ENCODE data around the gene NPW.
A peak's percentile ranks its signal among the peaks of the same experiment; 100 is the strongest.
"Not testable (repeated sequence)": the region's sequence is repeated elsewhere in the genome, so short reads cannot be mapped to it uniquely, and the experiment has no call there.

NPW gene

GRCh38 chr16:2023092-2024031 lies 3.8 kb downstream of the NPW start:
- DNase-seq, result peak; percentile 59

DNA sequence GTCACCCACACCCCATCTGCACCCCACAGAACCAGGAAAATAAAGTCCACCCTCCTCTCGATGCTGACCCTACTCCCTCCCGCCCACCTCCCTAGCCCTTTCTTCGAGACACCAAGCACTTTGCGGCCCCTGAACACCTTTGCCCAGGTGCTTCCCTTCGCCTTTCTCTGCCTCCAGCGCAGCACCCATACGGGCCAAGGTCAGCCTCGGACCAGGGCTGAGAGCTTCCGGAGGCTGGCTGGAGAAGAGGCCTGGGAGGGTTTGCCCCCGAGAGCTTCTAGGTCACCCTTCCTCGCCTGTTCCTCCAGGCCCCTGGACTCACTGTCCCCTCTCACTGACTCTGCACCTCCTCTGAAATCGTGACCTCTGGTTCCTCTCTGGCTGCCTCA lies 4.4 kb downstream of the NPW start:
- DNase-seq, result no peak

DNA sequence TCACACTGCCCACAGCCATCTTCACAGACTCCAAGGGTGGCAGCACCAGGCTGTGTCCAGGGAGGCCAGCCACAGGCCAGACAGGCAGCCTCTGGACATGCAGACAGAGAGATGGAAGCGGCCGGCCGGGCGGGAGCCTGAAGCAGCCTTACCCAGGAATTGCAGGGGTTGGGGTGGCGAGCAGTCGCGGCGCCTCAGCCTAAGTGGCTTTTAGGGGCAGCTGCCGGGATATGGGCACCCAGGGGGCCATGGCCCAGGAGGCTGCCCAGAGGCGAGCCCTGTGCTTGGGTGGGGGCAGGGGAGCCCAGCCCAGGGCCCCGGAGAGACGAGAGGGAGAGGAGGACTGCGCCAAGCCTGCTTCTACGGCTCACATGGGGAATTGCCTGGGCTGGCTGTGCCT lies 5.7 kb downstream of the NPW start:
- no peak for DNase-seq

- no peak for DNase-seq
These were observed 6.4 kb downstream of the NPW start for GRCh38 chr16:2025878-2026460.

DNA sequence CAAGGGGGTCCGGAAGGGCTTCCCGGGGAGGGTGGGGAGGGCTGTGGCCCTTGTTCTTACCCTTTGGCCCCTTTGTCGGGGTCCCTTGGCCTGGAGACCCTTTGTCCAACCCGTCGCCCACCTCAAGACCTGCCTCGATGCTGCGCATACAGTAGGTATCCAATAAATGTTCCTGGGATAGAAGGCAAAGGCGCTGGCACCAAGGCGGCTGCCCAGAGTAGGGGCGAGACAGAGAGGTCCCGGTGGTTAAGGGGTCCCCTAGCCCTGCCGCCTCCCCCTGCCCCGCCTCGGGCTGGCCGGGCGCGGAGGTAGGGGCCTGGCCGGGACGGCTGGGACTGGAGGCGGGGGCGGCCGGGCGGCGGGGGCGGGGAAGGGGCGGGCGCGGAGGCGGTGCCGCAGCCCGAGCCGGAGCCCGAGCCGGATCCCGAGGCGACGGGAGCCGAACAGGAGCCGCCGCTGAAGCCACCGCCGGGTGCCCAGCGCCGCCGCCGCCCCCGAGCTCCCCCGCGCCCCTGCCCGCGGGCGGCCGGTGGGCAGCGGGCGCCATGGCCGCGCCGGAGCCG lies 7.0 kb downstream of the NPW start, which contains the start of gene NHERF2:
Gene NHERF2 (plus strand): TSS at position 442 of the 563 bp plus-strand sequence. CDS start 104 bp downstream, at position 546.
- no peak for DNase-seq

GRCh38 chr16:2027024-2028010 lies 7.7 kb downstream of the NPW start:
- DNase-seq, result no peak

- no peak for DNase-seq
These were observed 8.6 kb downstream of the NPW start for GRCh38 chr16:2028146-2028545.

- DNase-seq, result no peak
These were observed 9.1 kb downstream of the NPW start for GRCh38 chr16:2028620-2029220.

DNA sequence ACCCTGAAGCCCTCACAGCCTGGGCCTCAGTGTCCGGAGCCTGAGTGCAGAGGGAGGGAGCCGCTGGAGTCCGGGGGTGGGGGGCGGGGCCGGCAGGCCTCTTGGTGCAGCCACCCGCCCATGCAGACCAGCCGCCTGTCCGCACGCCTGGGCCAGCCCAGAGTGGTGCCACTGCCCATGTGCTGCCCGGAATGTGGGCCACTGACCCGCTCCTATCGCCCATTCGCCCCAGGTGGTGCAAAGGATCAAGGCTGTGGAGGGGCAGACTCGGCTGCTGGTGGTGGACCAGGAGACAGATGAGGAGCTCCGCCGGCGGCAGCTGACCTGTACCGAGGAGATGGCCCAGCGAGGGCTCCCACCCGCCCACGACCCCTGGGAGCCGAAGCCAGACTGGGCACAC lies 9.8 kb downstream of the NPW start:
- no peak for DNase-seq

- DNase-seq, result no peak
These were observed 10.5 kb downstream of the NPW start for GRCh38 chr16:2030036-2030435.

- no peak for DNase-seq
These were observed 11.5 kb downstream of the NPW start for GRCh38 chr16:2031081-2031577.

DNA sequence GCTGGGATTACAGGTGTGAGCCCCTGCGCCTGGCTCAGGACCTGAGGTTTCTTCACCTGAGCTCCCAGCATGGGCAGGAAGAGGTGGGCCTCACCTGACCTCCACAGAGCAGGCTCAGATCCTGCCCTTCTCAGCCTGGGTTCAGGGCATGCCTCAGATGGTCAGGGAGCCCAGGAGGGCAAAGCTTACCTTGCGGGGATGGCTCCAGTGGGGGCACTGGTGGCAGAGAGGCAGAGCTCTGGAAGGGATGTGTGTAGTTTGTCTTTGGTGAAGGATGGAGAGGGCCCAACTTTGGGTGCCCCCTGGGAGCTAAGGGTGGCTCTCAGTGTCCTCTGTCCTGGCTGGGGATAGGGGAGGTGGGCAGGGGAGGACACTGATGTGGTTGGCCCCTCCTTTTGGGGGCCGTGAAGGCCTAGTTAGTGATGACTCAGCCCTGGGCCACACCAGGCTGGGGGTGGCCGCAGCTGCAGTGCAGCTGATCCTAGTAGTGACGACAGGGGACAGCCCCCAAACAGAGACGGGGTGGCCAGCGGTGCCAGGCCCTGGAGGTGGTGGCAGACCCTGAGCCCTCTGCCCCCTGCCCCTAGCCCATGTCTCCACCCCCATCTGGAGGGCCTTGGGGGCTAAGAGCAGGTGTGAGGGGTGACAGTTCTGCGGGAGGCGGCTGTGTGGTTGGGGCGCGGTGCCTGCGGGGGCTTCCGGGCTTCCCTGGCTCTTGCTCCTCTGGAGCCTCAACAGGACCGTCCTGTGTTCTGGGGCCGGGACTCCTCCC lies 12.9 kb downstream of the NPW start:
- DNase-seq, result no peak

DNA sequence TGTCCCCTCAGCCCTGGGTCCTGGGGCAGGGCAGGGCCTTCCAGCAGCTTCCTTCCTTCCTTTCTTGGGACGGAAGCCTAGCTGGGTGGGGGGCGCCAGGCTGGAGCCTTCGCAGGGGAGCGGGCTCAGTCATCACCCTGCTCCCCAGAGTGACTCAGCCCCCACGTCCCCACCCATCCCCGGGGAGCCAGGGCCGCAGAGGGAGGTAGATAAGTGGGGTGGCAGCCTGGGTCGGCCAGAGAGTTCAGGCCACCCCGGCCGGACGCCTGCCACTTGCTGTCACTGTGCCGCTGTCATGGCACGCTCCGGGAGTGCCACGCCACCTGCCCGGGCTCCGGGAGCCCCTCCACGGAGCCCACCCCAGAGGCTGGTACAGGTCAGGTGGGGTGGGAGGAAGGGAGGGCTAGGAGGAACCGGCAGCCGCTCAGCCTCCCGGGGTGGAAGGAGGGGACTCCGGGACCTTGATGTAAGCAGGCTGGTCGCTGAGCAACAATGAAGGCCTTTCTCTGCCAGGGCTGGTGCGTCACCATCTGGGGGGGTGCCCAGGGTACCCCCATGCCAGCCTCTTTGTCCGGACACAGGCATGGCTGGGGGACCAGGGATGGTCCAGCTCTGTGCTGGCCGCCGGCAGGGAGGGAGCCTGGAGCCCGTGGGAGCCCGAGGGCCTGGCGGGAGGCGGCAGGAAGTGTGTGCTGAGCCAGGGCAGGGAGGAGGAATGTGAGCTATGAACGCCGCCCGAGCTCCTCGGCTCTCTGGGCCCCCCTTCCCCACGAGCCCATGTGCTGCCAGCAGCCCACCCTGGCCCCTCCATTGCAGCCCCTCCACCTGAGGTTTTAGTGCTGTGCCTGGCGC lies 13.7 kb downstream of the NPW start:
- DNase-seq, result no peak

DNA sequence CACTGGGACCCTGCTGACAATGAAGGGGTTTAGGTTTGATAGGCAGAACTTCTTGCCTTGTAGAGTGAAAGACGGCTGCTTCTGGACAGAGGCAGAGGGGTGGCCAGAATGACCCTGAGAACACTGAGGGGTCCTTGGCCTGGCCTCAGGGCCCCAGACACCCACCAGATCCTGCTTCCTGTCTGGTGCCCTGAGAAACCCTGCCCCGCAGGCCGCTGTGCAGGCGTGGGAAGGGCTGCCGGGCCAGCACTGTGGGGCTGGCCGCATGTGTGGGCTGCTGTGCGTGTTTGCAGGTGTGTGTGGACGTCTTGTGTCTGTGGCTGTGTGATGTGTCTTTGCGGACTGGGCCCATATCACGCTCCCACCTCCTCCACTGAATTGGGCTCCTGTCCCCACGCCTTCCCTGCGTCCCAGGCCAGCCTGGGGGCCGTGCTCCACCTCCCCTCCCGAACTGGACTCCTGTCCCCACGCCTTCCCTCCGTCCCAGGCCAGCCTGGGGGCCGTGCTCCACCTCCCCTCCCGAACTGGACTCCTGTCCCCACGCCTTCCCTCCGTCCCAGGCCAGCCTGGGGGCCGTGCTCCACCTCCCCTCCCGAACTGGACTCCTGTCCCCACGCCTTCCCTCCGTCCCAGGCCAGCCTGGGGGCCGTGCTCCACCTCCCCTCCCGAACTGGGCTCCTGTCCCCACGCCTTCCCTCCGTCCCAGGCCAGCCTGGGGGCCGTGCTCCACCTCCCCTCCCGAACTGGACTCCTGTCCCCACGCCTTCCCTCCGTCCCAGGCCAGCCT lies 14.5 kb downstream of the NPW start:
- not testable (repeated sequence) for DNase-seq

GRCh38 chr16:2034696-2035430 lies 15.3 kb downstream of the NPW start:
- DNase-seq, result no peak

- no peak for DNase-seq
These were observed 16.0 kb downstream of the NPW start for GRCh38 chr16:2035431-2036199.

- no peak for DNase-seq
These were observed 16.8 kb downstream of the NPW start for GRCh38 chr16:2036200-2036966.
